HL-60/S4 (cell line): ENCODE measurements around the gene GPN2.

Experiments used
- in situ Hi-C: fragments of 300-500 bp; cut with MboI; formaldehyde crosslinking; loops from 2 replicates; pipeline ENCODE4 v1.14.3; 2022; ENCODE audit warnings: low sequenced_read_pairs

Gene GPN2

DNA sequence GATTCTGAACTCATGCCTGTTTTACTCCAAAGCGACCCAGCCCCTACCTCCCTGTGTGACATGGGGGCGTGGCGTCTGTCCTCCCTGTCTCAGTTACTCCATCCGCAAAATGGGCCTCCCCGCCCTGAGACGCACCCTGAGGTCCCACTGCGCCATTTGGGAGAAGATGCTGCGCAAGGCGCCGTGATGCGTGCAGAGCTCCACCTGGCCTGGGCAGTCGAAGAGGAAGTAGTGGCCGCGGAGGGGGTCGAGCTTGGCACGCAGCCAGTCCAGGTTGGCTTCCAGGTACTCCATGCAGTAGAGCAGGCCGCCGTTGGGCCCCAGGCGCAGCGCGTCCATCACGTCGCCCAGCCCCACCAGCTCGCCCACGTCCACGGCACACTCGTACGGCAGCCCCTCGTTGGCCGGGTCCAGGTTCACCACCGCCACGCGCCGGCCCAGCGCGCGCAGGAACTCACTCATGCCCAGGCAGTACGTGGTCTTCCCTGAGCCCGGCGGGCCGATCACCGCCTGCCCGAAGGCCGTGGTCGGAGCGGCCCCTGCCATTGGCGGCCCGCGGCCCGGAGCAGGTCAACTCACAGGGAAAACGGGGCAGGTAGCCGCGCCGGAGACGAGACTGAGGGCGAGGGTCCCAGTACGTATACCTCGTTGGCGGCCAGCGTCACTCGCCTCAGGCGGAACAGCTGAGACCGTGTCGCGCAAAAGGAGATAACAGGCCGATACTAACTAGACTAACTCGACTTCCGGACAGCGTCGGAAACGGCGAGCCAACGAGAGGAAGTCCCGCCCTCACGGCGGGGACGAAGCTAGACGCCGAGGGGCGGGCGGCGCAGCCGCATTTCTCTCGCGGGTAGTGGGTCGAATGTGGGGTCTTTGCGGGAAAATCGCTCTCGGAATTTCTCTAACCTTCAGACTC lies at the start of gene GPN2:
Gene GPN2, minus strand, starts transcription at position 733 of the 916 bp plus-strand sequence. Its CDS starts 187 bp downstream, at position 546.
- in situ Hi-C loops, result loop anchor here (10.0 kb wide), 1 partner anchor 295 kb away; no protein-coding TSS in a partner anchor

DNA sequence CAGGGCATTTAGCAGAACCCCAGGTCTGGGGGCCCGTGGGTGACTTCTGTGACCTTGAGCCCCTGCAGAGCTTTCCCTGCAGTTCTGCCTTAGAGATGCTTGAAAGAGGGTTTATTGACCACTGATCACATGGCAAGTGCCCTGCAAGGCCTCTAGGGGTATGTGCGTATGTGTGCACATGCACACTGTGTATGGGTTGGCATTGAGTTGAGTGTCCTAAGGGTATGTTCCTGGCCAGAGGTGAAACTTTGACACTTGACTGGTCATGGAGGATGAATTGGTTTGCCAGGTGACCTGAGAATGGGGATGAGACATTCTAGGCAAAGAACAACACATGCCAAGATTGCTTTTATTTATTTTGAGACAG lies 48.6 kb upstream of the GPN2 start:
- in situ Hi-C loops, result no loop called here

DNA sequence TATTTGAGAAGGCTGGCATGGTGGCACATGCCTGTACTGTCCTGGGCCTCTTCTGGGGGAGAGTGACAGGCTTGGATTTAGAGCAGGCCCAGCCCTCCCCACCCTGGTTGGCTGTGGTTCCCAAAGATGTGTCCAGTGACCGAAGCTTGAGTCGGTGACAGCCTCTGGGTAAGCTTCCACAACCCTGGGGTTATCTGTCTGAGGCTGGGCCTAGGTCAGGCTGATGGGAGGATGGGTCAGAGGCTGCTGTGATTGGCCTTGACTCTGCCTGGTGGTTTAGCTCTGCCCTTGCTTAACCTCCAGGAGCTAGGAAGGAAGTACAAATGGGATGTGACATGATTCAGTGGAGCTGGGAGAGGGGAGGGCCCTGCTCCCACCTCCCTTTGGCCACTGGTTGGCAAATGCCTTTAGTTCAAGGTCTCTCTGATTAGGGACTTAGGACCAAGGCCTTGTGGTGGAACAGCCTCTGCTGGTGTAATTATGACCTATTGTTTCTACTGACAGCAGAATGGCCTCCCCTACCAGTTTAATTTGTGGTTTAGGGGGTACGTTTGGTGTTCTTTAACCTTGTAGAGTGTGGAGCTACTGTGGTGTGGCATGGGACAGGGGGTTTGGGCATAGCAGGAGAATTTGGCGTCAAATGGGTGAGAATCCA lies 48.0 kb upstream of the GPN2 start:
- in situ Hi-C loops, result no loop called here

DNA sequence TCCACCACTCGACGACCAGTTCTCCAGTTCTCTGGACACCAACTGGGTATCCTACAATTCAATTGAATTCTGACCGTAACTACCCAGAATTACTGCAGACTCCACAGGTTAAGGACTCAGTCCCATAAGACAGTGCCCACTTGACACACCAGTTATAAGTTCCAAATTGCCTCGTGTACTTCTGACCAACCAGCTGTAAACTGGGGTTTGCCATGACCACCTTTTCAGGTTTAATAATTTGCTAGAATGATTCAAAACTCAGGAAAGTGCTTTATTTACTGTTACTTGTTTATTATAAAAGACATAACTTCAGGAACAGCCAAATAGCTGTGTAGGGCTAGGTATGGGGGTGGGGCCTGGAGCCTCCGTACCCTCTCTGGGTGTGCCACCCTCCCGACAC lies 46.7 kb upstream of the GPN2 start:
- in situ Hi-C loops, result no loop called here

DNA sequence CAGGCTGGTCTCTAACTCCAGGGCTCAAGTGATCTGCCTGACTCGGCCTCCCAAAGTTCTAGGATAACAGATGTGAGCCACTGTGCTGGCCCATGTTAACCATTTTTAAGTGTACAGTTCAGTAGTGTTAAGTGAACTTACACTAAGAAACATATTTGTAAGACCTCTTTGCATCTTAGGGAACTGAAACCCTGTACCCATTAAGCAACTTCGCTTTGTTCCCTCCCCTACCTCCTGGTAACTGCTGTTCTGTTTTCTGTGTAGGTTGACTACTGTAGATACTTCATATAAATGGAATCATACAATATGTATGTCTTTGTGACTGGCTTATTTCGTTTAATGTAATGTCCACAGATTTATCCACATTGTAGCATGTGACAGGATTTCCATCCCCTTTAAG lies 42.4 kb upstream of the GPN2 start:
- in situ Hi-C loops, result no loop called here

DNA sequence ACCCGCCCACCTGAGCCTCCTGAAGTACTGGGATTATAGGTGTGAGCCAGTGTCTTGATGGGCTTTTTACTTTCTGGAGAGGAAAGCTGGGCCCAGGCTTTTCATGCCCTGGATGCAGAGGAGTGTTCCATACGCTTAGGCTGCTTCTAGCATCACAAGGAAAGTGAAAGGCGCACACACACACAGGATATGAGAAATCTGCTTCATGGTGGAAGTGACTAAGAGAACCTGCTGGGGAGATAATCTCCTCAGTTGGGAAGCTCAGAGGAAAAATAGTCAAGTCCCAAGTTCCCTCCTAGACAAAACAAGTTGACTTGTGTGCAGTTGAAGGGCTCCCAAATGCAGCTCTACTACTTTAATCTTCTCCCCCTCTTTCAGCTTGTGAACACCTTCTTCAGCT lies 33.6 kb upstream of the GPN2 start:
- in situ Hi-C loops, result no loop called here

DNA sequence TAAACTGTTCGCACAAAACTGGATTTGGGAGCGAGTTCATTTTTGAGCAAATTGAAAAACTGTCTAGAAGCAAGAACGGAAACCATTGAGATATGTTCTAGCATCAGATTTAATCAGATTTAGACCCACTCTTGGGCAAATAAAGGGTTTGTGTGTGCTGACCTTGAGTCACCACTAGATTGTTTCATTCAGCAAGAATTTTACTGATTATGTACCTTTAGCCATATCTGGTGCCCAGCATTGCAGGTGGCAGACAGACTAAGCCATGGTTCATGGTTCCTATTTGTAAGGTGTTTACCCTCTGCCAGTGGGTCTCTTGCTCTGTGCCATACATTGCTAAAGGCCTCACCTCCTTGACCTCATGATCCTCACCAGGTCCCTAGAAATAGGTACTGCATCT lies 32.8 kb upstream of the GPN2 start:
- in situ Hi-C loops, result no loop called here

DNA sequence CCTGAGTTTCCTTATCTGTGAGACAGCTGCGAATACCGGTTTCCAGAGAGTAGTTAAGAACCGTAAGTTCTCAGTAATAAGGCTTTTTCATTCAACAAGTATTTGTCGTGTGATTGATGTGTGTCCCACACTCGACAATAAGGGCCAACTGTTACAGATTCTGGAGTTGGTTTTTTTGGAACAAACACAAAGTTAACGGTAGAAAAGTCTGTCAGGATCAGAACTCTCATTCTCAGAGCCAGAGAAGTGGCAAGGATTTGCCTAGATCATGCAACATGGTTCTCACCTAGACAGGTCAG lies 32.3 kb upstream of the GPN2 start:
- in situ Hi-C loops, result no loop called here

DNA sequence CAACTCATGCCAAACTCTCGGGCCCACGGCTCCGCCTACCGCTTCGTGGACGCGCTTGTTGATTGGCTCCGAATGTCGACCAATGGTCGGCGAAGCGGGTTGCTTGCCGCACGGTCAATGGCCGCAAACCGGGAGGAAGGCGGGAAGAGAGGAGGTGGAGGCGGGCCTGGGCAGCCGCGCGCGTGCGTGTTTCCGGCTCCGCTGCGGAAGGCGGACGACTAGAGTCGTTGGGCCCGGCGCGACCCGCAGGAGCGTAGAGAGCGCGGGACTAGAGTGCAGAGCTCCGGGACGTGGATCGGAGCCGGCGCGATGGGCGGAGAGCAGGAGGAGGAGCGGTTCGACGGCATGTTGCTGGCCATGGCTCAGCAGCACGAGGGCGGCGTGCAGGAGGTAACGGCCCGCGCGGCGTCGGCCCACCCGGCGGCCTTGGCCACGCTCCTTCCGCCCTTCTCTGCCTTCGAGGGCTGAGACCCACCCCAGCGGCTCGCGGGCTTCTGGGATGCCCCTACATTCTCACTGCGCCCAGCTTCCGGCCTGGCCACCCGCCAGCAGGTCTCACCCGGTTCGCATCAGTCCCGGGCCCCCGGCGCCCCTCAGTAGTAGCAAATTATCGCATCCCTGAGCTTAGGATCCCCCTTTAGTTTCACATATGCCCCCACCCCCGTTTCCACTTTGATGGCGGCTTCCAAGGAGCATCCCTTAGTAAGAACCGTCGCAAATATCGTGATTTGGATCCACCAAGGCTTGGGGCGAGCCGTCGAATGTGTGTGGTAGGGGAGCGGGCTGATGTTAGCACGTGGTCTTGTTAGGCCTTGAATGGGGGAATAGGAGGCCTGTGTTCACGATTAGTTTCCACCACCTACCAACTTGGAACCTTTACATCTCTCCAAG lies 31.7 kb upstream of the GPN2 start, which contains the start of gene NUDC:
Gene NUDC, plus strand, starts transcription at position 204 of the 891 bp plus-strand sequence. Its CDS starts 106 bp downstream, at position 310.
- in situ Hi-C loops, result no loop called here

DNA sequence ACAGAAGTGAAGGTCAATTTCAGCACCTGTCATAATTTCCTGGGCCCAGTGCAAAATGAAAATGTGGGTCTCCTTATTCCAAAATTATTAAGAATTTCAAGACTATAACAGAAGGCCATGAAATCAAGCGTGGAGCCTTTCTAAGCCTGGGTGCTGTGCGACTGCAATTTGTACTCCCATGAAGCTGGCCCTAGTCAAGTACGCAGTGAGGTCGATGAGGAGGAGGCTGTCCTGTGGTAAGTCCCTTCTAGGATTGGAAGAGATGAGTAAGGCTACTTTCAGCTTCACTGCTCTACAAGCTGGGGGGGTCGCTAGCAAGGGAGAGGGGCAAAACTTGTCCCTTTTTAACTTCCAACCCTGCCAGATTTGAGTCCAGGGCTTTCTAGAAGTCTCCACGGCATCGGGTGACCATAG lies 31.1 kb upstream of the GPN2 start:
- in situ Hi-C loops, result no loop called here

DNA sequence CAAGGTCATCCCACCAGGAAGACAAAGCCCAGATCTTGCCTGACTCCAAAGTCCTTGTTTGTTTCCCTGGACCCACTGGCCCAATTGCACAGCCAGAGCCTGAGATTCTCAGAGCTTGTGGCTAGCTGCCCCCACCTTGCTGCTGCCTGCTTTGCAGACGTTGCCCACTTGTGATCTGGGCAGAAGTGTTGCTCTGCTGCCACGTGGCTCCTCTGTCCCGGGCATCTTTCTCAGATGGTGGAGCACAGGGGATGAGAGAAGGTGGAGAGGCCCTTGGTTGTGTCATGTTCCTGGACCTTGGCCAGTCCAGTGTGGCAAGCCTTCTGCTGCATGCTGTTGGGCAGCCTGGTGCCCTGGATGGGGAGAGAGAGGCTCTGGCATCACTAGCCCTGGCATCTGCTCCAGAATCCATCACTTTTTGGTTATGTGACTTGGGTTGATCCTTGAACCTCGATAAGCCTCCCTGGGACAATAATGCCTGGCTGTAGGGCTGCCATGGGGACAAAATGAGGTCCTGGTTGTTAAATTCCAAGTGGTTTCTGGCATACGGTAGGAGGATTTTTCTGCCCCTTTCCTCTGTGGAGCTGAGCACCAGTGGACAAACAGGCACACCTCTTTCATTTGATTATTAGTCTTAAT lies 25.2 kb upstream of the GPN2 start:
- in situ Hi-C loops, result no loop called here

DNA sequence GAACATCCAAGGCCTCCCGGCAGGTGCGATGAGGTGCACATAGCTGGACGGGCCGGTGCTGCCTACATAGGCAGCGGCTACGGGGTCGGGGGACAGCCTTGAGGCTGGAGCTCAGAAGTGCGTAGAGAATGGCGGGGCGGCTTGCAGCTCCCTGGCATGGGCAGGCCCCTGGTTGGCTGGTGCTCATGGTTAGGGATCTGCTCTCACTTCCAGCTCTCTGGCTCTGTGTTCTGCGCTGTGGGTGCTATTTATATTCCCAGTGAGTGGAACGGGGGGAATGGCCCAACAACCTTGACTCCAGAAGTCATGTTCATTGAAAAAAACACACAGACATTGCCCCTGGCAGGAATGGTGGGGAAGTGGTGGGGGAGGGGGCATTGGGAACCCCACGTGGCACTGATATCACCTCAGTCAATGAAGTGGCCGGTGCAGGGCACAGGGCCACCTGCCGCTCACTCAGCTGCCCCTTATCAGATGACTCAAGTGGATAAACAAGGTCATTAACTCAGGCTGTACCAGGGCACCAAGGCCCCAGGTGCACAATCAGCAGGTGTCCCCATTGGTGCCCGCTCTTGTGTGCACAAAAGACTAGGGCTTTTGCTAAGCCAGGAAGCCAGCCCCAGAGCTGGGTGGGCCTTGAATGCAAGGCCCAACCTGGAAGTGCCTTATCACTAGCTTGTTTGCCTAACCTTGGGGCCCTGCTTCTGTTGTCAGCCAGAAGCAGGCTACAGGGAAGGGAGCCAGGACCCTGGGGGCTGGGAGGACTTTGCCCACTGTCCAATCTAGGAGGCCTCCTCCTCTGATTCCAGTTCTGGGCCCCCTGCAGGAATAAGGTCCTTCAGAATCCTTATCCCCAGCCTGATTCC lies 23.9 kb upstream of the GPN2 start, which contains the start of gene NR0B2:
Gene NR0B2, minus strand, starts transcription at position 222 of the 866 bp plus-strand sequence. Its CDS starts 35 bp downstream, at position 187.
- in situ Hi-C loops, result no loop called here

DNA sequence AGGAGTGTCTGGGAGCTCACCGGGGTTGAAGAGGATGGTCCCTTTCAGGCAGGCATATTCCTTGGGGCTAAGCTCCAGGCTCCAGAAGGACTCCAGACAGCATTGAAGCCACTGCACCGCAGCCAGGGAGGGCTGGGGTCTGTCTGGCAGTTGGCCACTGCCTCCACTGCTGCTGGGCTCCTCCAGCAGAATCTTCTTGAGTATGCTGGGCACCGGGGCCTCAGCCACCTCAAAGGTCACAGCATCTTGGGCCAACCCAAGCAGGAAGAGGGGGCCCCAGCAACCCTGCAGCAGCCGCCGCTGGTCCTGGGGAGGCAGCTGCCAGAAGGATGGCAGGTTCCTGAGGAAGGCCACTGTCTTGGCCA lies 23.3 kb upstream of the GPN2 start:
- in situ Hi-C loops, result no loop called here

DNA sequence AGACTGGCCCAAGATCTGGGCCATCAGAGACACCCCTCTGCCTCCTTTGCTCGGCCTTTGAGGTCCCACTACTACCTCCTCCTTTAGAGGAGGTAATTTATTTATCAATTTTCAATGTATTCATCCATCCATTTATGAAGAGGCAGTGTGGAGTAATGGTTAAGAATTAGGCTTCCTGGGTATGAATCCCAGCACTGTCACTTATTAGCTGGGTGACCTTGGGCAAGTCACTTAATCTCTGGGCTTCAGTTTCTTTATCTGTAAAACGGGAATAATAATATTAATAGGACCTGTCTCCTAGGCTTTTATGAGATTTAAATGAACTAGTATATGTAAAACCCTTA lies 22.0 kb upstream of the GPN2 start:
- in situ Hi-C loops, result no loop called here

DNA sequence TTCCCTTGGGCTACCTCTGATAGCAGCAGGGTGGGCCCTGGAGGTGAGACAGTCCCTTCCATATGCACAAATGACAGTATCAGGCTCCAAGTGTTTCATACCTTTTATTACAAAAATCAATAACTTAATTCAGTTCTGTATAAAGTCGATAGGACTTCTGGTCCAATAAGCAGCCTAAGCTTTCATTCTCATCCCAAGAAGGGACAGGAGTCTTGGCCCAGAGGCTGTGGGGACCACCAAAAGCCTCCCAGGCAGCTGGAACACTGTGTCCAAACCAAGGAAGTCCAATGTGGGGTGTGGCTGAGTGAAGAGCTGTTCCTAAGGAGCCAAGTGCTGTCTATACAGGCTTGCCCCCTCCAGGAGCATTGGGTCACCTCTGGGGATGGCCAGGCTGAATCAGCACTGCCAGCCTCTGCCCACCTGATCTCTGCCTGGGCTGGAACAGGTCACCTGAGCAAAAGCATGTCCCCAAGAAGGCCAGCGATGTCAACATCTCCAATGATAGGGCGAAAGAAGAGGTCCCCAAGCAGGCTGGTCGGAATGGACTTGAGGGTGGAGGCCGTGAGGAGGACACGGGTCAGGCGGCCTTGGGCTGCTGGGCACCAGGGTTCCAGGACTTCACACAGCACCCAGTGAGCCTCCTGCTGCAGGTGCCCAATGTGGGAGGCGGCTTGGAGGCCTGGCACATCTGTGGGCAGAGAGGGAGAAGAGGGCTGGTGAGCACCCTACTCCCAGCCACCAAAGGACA lies 21.5 kb upstream of the GPN2 start:
- in situ Hi-C loops, result no loop called here

DNA sequence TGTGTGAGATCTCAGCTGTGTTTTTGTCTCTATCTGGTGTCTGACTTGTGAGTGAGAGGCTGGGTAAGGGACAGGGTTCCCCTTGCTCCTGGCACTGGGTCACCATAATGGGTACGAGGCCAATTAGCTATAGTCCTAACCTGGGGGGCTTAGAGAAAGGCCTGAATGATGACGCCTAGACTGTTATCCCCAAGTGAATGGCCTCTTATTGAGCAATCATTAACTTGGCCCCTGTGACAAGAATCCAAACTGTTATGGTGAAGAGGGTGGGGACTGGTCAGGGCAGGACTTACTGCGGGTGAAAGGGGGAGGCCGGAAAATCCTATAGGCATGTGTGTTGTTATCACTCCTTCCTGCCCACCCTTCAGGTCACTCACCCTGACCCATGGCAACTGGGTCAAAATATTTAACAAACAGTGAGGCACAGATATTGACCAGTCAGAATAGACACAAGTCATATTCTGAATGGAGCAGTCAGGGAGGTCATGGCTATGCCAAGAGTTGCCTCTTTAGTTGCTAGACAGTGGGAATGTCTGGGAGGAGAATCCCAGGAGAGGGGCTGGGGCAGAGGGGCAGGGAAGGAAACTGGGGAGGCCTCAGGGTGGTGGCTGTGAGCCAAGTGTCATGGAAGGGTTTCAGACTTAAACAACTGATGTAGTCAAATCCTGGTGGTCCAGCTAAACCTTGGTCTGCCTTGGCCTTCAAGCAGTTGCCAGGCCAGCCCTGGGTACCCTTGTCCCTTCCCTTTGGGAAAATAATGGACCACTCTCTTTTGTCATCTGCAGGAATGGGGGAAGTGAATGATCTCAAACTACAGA lies 20.5 kb upstream of the GPN2 start:
- in situ Hi-C loops, result no loop called here

DNA sequence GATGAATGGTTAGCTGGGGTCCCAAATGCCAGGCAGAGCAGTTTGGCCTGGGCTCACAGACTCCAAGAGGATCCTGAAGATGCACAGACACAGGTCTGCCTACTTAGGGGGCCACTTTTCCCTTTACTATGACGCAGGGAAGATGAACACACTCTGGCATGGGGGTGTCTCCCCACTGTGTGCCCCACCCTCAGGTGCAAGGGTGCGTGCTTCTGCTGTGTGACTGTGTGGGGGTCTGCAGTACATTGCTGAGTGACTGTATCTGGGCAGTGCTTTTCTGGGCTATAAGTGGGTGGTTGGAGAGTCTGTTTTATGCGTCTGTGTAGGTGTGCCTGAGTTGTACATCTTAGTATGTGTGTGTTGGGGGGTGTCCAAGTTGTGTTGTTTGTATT lies 19.9 kb upstream of the GPN2 start:
- in situ Hi-C loops, result no loop called here
